Activated naive CD4-positive, alpha-beta T cell treated with anti-CD3 and anti-CD28 coated beads, Interleukin-2, amount 10 ng/mL, durations not matched to agents 7 days and 5 days (primary cell): Measurements from ENCODE around the gene ZIK1.

Source experiments
- CTCF ChIA-PET: fragments of 350-600 bp; sonication (Branson Sonifier 250); formaldehyde crosslinking; loops from one replicate; lab custom pipeline; 2021; ENCODE audit warnings: antibody characterized with exemption; lab: Charles Lee
- DNase-seq: peaks from one replicate; pipeline ENCODE4 v3.0.0-alpha.2; 2020
- H3K27ac Mint-ChIP-seq: one replicate; pipeline ENCODE4 v1.8.0; 2021; ENCODE audit warnings: mild to moderate bottlenecking, moderate library complexity, mixed read lengths
- H3K27me3 Mint-ChIP-seq: one replicate; pipeline ENCODE4 v1.8.0; 2021; ENCODE audit warnings: mild to moderate bottlenecking, mixed read lengths
- H3K36me3 Mint-ChIP-seq: one replicate; pipeline ENCODE4 v1.8.0; 2021; ENCODE audit warnings: mixed read lengths
- H3K4me1 Mint-ChIP-seq: one replicate; pipeline ENCODE4 v1.8.0; 2021; ENCODE audit warnings: mixed read lengths
- H3K4me3 Mint-ChIP-seq: one replicate; pipeline ENCODE4 v1.8.0; 2021; ENCODE audit warnings: mild to moderate bottlenecking, moderate library complexity, mixed read lengths
- H3K9me3 Mint-ChIP-seq: one replicate; pipeline ENCODE4 v1.8.0; 2021; ENCODE audit warnings: mixed read lengths

The ZIK1 gene

GRCh38 chr19:57576661-57577060 lies 7.3 kb upstream of the ZIK1 start:
- Mint-ChIP-seq H3K4me1 (peaks cover 25% of the 10 kb centered on the region), H3K27me3 (no peaks in the 10 kb centered on the region), H3K4me3 (peak overlapping the region; percentile 21), H3K36me3 (peaks cover 75% of the 10 kb centered on the region), H3K27ac (no peak overlapping the region), H3K9me3 (peaks cover 76% of the 10 kb centered on the region)
- no peak for DNase-seq
- CTCF ChIA-PET: no interaction called here

- Mint-ChIP-seq H3K36me3 (peaks cover 63% of the 10 kb centered on the region), H3K4me1 (peaks cover 28% of the 10 kb centered on the region), H3K4me3 (peak within 1 kb of the TSS; percentile 76), H3K27ac (peak within 1 kb of the TSS; percentile 89), H3K9me3 (peaks cover 67% of the 10 kb centered on the region), H3K27me3 (peaks cover under 1% of the 10 kb centered on the region)
- CTCF ChIA-PET: no interaction called here
- peak; percentile 98 for DNase-seq
Measured at GRCh38 chr19:57578487-57579205, 5.3 kb upstream of the ZIK1 start, which contains the start of gene ZNF416. TSS of gene ZNF416 (minus strand) at chr19:57578911. CDS start at chr19:57578704, 207 bp downstream.

GRCh38 chr19:57583104-57583520 lies 833 bp upstream of the ZIK1 start:
- H3K27ac Mint-ChIP-seq: no peak overlapping the region
- no peak for DNase-seq
- CTCF ChIA-PET: no interaction called here
- peaks cover 3% of the 10 kb centered on the region for H3K27me3 Mint-ChIP-seq
- peaks cover 56% of the 10 kb centered on the region for H3K9me3 Mint-ChIP-seq
- peaks cover 32% of the 10 kb centered on the region for H3K4me1 Mint-ChIP-seq
- peaks cover 57% of the 10 kb centered on the region for H3K36me3 Mint-ChIP-seq
- H3K4me3 Mint-ChIP-seq: peak overlapping the region; percentile 92

GRCh38 chr19:57587529-57587928 lies 3.6 kb downstream of the ZIK1 start:
- H3K27ac Mint-ChIP-seq: no peak overlapping the region
- peaks cover 77% of the 10 kb centered on the region for H3K36me3 Mint-ChIP-seq
- H3K4me3 Mint-ChIP-seq: no peak overlapping the region
- peaks cover 20% of the 10 kb centered on the region for H3K4me1 Mint-ChIP-seq
- H3K9me3 Mint-ChIP-seq: peaks cover 77% of the 10 kb centered on the region
- CTCF ChIA-PET: no interaction called here
- no peak for DNase-seq
- H3K27me3 Mint-ChIP-seq: peaks cover 3% of the 10 kb centered on the region

- peaks cover 21% of the 10 kb centered on the region for H3K4me1 Mint-ChIP-seq
- peak overlapping the region; percentile 83 for H3K4me3 Mint-ChIP-seq
- DNase-seq: no peak
- H3K9me3 Mint-ChIP-seq: peaks cover 58% of the 10 kb centered on the region
- H3K27ac Mint-ChIP-seq: peak overlapping the region; percentile 82
- H3K36me3 Mint-ChIP-seq: peaks cover 37% of the 10 kb centered on the region
- CTCF ChIA-PET: no interaction called here
- no peaks in the 10 kb centered on the region for H3K27me3 Mint-ChIP-seq
Measured at GRCh38 chr19:57599377-57599760, 15.4 kb downstream of the ZIK1 start.

GRCh38 chr19:57599761-57600383 lies 15.9 kb downstream of the ZIK1 start, which contains the start of gene ZNF530:
TSS of gene ZNF530 (plus strand) at chr19:57599885. CDS start at chr19:57604346, 4,461 bp downstream.
- peak; percentile 93 for DNase-seq
- peak within 1 kb of the TSS; percentile 82 for H3K27ac Mint-ChIP-seq
- H3K4me1 Mint-ChIP-seq: peaks cover 21% of the 10 kb centered on the region
- CTCF ChIA-PET: no interaction called here
- no peaks in the 10 kb centered on the region for H3K27me3 Mint-ChIP-seq
- H3K9me3 Mint-ChIP-seq: peaks cover 61% of the 10 kb centered on the region
- H3K36me3 Mint-ChIP-seq: peaks cover 42% of the 10 kb centered on the region
- H3K4me3 Mint-ChIP-seq: peak within 1 kb of the TSS; percentile 83

- Mint-ChIP-seq H3K4me3 (no peak overlapping the region), H3K36me3 (peaks cover 62% of the 10 kb centered on the region), H3K4me1 (no peaks in the 10 kb centered on the region), H3K27ac (no peak overlapping the region), H3K9me3 (peaks cover 65% of the 10 kb centered on the region), H3K27me3 (no peaks in the 10 kb centered on the region)
- no peak for DNase-seq
- CTCF ChIA-PET: no interaction called here
Measured at GRCh38 chr19:57606931-57607330, 23.0 kb downstream of the ZIK1 start.

- Mint-ChIP-seq H3K27me3 (no peaks in the 10 kb centered on the region), H3K36me3 (peaks cover 45% of the 10 kb centered on the region)
Measured at GRCh38 chr19:57611113-57611512, 27.2 kb downstream of the ZIK1 start.

GRCh38 chr19:57613941-57614743 lies 30.2 kb downstream of the ZIK1 start, which contains the start of gene ZNF134:
TSS of gene ZNF134 (plus strand) at chr19:57614242. CDS start at chr19:57619469, 5,227 bp downstream.
- Mint-ChIP-seq H3K36me3 (peaks cover 51% of the 10 kb centered on the region), H3K27me3 (no peaks in the 10 kb centered on the region), H3K4me1 (peaks cover 22% of the 10 kb centered on the region), H3K9me3 (peaks cover 63% of the 10 kb centered on the region), H3K4me3 (peak within 1 kb of the TSS; percentile 83), H3K27ac (peak within 1 kb of the TSS; percentile 89)
- CTCF ChIA-PET: no interaction called here
- peak; percentile 95 for DNase-seq

More at GRCh38 chr19:57611113-57611512, 27.2 kb downstream of the ZIK1 start:
- peaks cover 22% of the 10 kb centered on the region for H3K4me1 Mint-ChIP-seq
- CTCF ChIA-PET: no interaction called here
- H3K27ac Mint-ChIP-seq: no peak overlapping the region
- H3K4me3 Mint-ChIP-seq: no peak overlapping the region
- DNase-seq: no peak
- peaks cover 60% of the 10 kb centered on the region for H3K9me3 Mint-ChIP-seq

- CTCF ChIA-PET: no interaction called here
- Mint-ChIP-seq H3K4me1 (peaks cover 22% of the 10 kb centered on the region), H3K27me3 (no peaks in the 10 kb centered on the region), H3K27ac (peak overlapping the region; percentile 89), H3K4me3 (peak overlapping the region; percentile 83), H3K36me3 (peaks cover 63% of the 10 kb centered on the region), H3K9me3 (peaks cover 75% of the 10 kb centered on the region)
- DNase-seq: no peak
Measured at GRCh38 chr19:57615346-57615745, 31.4 kb downstream of the ZIK1 start.

- peaks cover under 1% of the 10 kb centered on the region for H3K4me1 Mint-ChIP-seq
- H3K36me3 Mint-ChIP-seq: peaks cover 93% of the 10 kb centered on the region
- peaks cover 89% of the 10 kb centered on the region for H3K9me3 Mint-ChIP-seq
- CTCF ChIA-PET: no interaction called here
- peak overlapping the region; percentile 49 for H3K27ac Mint-ChIP-seq
- DNase-seq: no peak
- no peaks in the 10 kb centered on the region for H3K27me3 Mint-ChIP-seq
- H3K4me3 Mint-ChIP-seq: no peak overlapping the region
Measured at GRCh38 chr19:57620673-57621348, 36.9 kb downstream of the ZIK1 start.

- no peak overlapping the region for H3K4me3 Mint-ChIP-seq
- peaks cover 77% of the 10 kb centered on the region for H3K9me3 Mint-ChIP-seq
- H3K36me3 Mint-ChIP-seq: peaks cover 74% of the 10 kb centered on the region
- H3K27me3 Mint-ChIP-seq: no peaks in the 10 kb centered on the region
- DNase-seq: no peak
- H3K4me1 Mint-ChIP-seq: no peaks in the 10 kb centered on the region
- no peak overlapping the region for H3K27ac Mint-ChIP-seq
- CTCF ChIA-PET: no interaction called here
Measured at GRCh38 chr19:57623091-57623490, 39.1 kb downstream of the ZIK1 start.

GRCh38 chr19:57632987-57633831 lies 49.3 kb downstream of the ZIK1 start, which contains the start of gene ZNF211:
TSS of gene ZNF211 (plus strand) at chr19:57633168. CDS start at chr19:57633347, 179 bp downstream.
- CTCF ChIA-PET: interaction anchor here (1.0 kb wide), 1 partner anchor 32 kb away, joined by 3 read pairs; no protein-coding TSS in a partner anchor
- no peaks in the 10 kb centered on the region for H3K27me3 Mint-ChIP-seq
- peaks cover 49% of the 10 kb centered on the region for H3K36me3 Mint-ChIP-seq
- peak; percentile 93 for DNase-seq
- H3K4me1 Mint-ChIP-seq: peaks cover 24% of the 10 kb centered on the region
- peaks cover 36% of the 10 kb centered on the region for H3K9me3 Mint-ChIP-seq
- H3K4me3 Mint-ChIP-seq: peak within 1 kb of the TSS; percentile 97
- peak within 1 kb of the TSS; percentile 90 for H3K27ac Mint-ChIP-seq
